Spleen (tissue), 7 donors: ENCODE data around the gene CCDC88B.

ENCODE experiments used
- CTCF ChIP-seq, 11 experiments: fragments of 200-600 bp in 7 of 11; fragments of 450-650 bp in 4 of 11; sonication (generic) in 4 of 11; IDR thresholded peaks in 8 of 11; conservative IDR thresholded peaks in 3 of 11; 1 replicate in 7 of 11; 2 replicates in 4 of 11; pipeline versions ENCODE4 v1.4.0 to v1.8.0; 2016 to 2021; ENCODE audit warnings: antibody characterized with exemption in 11 of 11, inconsistent platforms in 4 of 11, mild to moderate bottlenecking in 1 of 11
- POLR2A ChIP-seq, 3 donors: fragments of 450-650 bp; IDR thresholded peaks; one replicate each; pipeline ENCODE4 v1.5.1; 2017; ENCODE audit warnings: antibody characterized with exemption in 3 of 3, mild to moderate bottlenecking in 1 of 3
- donor health status: DM: no; HTN: no; CAD: no; lungs with moderate emphysema.
- donor health status: DM: no; HTN: no; CAD: no.
- donor health status: DM: no; HTN: no; CAD: no.

GRCh38 chr11:64321026-64321425 is 19.0 kb upstream of the CCDC88B start:
- TF ChIP-seq CTCF (IDR thresholded peaks at IDR 0.05 in 8 of 11, conservative IDR thresholded peaks at IDR 0.05 in 3 of 11) = no peak
- TF ChIP-seq POLR2A (IDR thresholded peaks at IDR 0.05) = no peak
